ENCODE results near the gene SOX14.

- TF ChIP-seq CTCF (IDR thresholded peaks at IDR 0.05) (peak in 3 of 6 experiments; percentile 23 to 54 (median 28)), POLR2A (IDR thresholded peaks at IDR 0.05) (no peak)
Measured at GRCh38 chr3:137792626-137793271, 28.6 kb downstream of the SOX14 start.
